OCI-LY7 (cell line): ENCODE data around the gene BTRC.

Source experiments
- EZH2phosphoT487 ChIP-seq: fragments of 200-600 bp; sonication (generic); IDR thresholded peaks from 2 replicates; pipeline ENCODE4 v1.6.1; 2018; ENCODE audit warnings: low read depth, borderline replicate concordance, mild to moderate bottlenecking, mixed run types, antibody characterized with exemption, low read length, moderate library complexity, mixed read lengths
- TF ChIP-seq, protein P1 (sequence below): fragments of 200-600 bp; sonication (generic); conservative IDR thresholded peaks from 2 replicates; pipeline ENCODE4 v1.5.1; 2014; ENCODE audit warnings: mild to moderate bottlenecking, antibody characterized with exemption, low read length, moderate library complexity, mixed read lengths

DNA sequence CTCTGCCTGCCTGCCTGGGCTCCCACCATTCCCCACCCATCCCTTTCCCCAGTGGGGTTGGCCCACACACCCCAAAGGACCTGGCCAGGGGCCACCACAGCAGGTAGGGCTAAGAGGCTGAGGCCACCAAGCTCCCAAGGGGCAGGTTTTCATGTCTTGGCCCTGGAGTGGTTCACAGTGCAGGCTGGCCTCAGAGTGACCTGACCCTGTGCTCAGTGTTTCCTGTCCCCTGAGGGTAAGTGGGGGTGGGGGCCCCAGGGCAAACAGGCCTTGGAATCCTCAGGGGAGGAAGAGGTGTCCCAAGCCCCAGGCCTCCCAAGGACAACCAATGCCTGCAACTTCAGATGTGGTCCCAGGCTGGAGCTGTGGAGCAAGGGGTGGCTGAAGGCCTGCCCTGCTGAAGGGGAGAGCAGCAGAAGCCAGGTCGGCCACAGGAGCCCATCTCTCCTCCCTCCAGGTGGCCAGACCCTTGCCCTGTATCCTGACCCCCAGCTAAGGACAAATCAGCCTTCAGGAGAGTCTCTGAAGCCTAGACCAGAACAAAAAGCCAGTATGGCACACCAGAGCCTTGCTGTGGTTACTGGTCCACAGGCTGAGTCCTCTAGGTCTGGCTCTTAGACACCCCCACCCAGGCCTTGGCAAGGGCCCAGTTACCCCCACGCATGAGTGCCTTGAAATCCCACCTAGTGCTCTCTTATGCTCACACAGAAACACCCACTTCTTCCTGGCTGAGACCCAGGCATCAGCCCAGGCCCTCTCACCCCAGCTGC lies 206.5 kb downstream of the BTRC start:
- TF ChIP-seq, protein P1, sequence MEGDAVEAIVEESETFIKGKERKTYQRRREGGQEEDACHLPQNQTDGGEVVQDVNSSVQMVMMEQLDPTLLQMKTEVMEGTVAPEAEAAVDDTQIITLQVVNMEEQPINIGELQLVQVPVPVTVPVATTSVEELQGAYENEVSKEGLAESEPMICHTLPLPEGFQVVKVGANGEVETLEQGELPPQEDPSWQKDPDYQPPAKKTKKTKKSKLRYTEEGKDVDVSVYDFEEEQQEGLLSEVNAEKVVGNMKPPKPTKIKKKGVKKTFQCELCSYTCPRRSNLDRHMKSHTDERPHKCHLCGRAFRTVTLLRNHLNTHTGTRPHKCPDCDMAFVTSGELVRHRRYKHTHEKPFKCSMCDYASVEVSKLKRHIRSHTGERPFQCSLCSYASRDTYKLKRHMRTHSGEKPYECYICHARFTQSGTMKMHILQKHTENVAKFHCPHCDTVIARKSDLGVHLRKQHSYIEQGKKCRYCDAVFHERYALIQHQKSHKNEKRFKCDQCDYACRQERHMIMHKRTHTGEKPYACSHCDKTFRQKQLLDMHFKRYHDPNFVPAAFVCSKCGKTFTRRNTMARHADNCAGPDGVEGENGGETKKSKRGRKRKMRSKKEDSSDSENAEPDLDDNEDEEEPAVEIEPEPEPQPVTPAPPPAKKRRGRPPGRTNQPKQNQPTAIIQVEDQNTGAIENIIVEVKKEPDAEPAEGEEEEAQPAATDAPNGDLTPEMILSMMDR, result no peak
- no peak for TF ChIP-seq EZH2phosphoT487
